Stimulated activated CD4-positive, alpha-beta T cell treated with anti-CD3 and anti-CD28 coated beads, Interleukin-2, amount 100 ng/mL, for 4 hours (primary cell): ENCODE measurements around the gene CAMK1D.
"Not testable (repeated sequence)": the region's sequence is repeated elsewhere in the genome, so short reads cannot be mapped to it uniquely, and the experiment has no call there.

ENCODE experiments used
- DNase-seq: peaks from one replicate; pipeline ENCODE4 v3.0.0-alpha.2; 2020; ENCODE audit warnings: low read depth

Gene CAMK1D

GRCh38 chr10:12348870-12349628 lies at the start of gene CAMK1D:
CAMK1D (plus strand) TSS chr10:12349547.
- peak; percentile 85 for DNase-seq

GRCh38 chr10:12301036-12301435 lies 48.3 kb upstream of the CAMK1D start:
- DNase-seq, result not testable (repeated sequence)

- no peak for DNase-seq
Measured at GRCh38 chr10:12308057-12308456, 41.3 kb upstream of the CAMK1D start.

- no peak for DNase-seq
Measured at GRCh38 chr10:12308736-12309375, 40.5 kb upstream of the CAMK1D start.

GRCh38 chr10:12309783-12310182 lies 39.6 kb upstream of the CAMK1D start:
- not testable (repeated sequence) for DNase-seq

GRCh38 chr10:12314836-12315235 lies 34.5 kb upstream of the CAMK1D start:
- DNase-seq, result no peak

GRCh38 chr10:12319076-12319475 lies 30.3 kb upstream of the CAMK1D start:
- no peak for DNase-seq

GRCh38 chr10:12320892-12321291 lies 28.5 kb upstream of the CAMK1D start:
- DNase-seq, result no peak

GRCh38 chr10:12321641-12322040 lies 27.7 kb upstream of the CAMK1D start:
- no peak for DNase-seq

- DNase-seq, result no peak
Measured at GRCh38 chr10:12322583-12323131, 26.7 kb upstream of the CAMK1D start.

- DNase-seq, result no peak
Measured at GRCh38 chr10:12324530-12324929, 24.8 kb upstream of the CAMK1D start.

- DNase-seq, result no peak
Measured at GRCh38 chr10:12327074-12327473, 22.3 kb upstream of the CAMK1D start.

GRCh38 chr10:12327476-12327875 lies 21.9 kb upstream of the CAMK1D start:
- no peak for DNase-seq

- DNase-seq, result not testable (repeated sequence)
Measured at GRCh38 chr10:12328312-12328711, 21.0 kb upstream of the CAMK1D start.

GRCh38 chr10:12332572-12333379 lies 16.6 kb upstream of the CAMK1D start:
- DNase-seq, result no peak

- no peak for DNase-seq
Measured at GRCh38 chr10:12333380-12334185, 15.8 kb upstream of the CAMK1D start.

- no peak for DNase-seq
Measured at GRCh38 chr10:12334186-12334530, 15.2 kb upstream of the CAMK1D start.

GRCh38 chr10:12335169-12335568 lies 14.2 kb upstream of the CAMK1D start:
- DNase-seq, result not testable (repeated sequence)

- no peak for DNase-seq
Measured at GRCh38 chr10:12337453-12338372, 11.6 kb upstream of the CAMK1D start.

- DNase-seq, result no peak
Measured at GRCh38 chr10:12338981-12339380, 10.4 kb upstream of the CAMK1D start.

- DNase-seq, result no peak
Measured at GRCh38 chr10:12340371-12340770, 9.0 kb upstream of the CAMK1D start.
